Right renal cortex interstitium (tissue), 3 donors: ENCODE results near the gene ADCY4. TPM values are rescaled to one million over a fixed set of nuclear protein-coding genes. Genes with fewer than 3 reads are reported as not detected.

Source experiments
- DNase-seq, 3 donors: peaks; one replicate each; pipeline ENCODE4 v3.0.0-alpha.2; 2013; ENCODE audit warnings: low read depth in 3 of 3, low spot score in 2 of 3
- polyA plus RNA-seq, 3 donors: library from polyadenylated mRNA; unstranded; fragments of 120-200 nt; gene quantifications; one replicate each; pipeline ENCODE4 v1.2.1, GENCODE V29; 2013; ENCODE audit not compliant: insufficient read length in 3 of 3

ADCY4 gene
- polyA plus RNA-seq, 3 donors = 12.8 to 23.7 (median 17.2) TPM

GRCh38 chr14:24279301-24280186 lies 55.3 kb downstream of the ADCY4 start:
- no peak for DNase-seq

GRCh38 chr14:24278424-24278823 lies 56.4 kb downstream of the ADCY4 start:
- DNase-seq = no peak

- no peak for DNase-seq
These were observed 57.1 kb downstream of the ADCY4 start for GRCh38 chr14:24277606-24278321.

- DNase-seq = no peak
These were observed 57.8 kb downstream of the ADCY4 start for GRCh38 chr14:24277071-24277470.

- DNase-seq = no peak
These were observed 60.7 kb downstream of the ADCY4 start for GRCh38 chr14:24274101-24274543.

- no peak for DNase-seq
These were observed 61.4 kb downstream of the ADCY4 start for GRCh38 chr14:24273422-24273998.

- DNase-seq = no peak
These were observed 62.4 kb downstream of the ADCY4 start for GRCh38 chr14:24272467-24272866.

- no peak for DNase-seq
These were observed 63.0 kb downstream of the ADCY4 start for GRCh38 chr14:24271834-24272263.

- DNase-seq = peak; percentile 71 to 76 (median 74)
These were observed 63.6 kb downstream of the ADCY4 start, which contains the start of gene RABGGTA for GRCh38 chr14:24271134-24271833. TSS of gene RABGGTA (minus strand) at chr14:24271597. CDS start at chr14:24271115, 482 bp downstream.

GRCh38 chr14:24270537-24271133 lies 64.2 kb downstream of the ADCY4 start:
- no peak for DNase-seq

GRCh38 chr14:24269910-24270536 lies 64.8 kb downstream of the ADCY4 start:
- DNase-seq = no peak

- DNase-seq = no peak
These were observed 65.5 kb downstream of the ADCY4 start for GRCh38 chr14:24269368-24269767.

Other genes starting within 250 kb of the ADCY4 start
- gene PCK2, start 240.8 kb downstream of the ADCY4 start, polyA plus RNA-seq = 10 to 100 TPM; 25.5 to 32.6 (median 27.3) TPM
- 10 to 100 TPM; 75.4 to 83.3 (median 77.3) TPM for gene DCAF11, start 220.3 kb downstream of the ADCY4 start, polyA plus RNA-seq
- gene NRL, start 220.1 kb downstream of the ADCY4 start, polyA plus RNA-seq = 1 to 10 TPM; 1.8 to 3.7 (median 2.9) TPM
- gene FITM1, start 204.4 kb downstream of the ADCY4 start, polyA plus RNA-seq = under 1 TPM; 0.68 to 0.86 (median 0.79) TPM
- 100 to 1,000 TPM; 216 to 231 (median 224) TPM for gene PSME1, start 198.9 kb downstream of the ADCY4 start, polyA plus RNA-seq
- 10 to 100 TPM; 11.9 to 20.1 (median 15.3) TPM for gene EMC9, start 193.5 kb downstream of the ADCY4 start, polyA plus RNA-seq
- gene PSME2, start 188.5 kb downstream of the ADCY4 start, polyA plus RNA-seq = 100 to 1,000 TPM; 165 to 179 (median 171) TPM
- gene RNF31, start 187.6 kb downstream of the ADCY4 start, polyA plus RNA-seq = 10 to 100 TPM; 41.5 to 46.9 (median 43.4) TPM
- gene IRF9, start 173.8 kb downstream of the ADCY4 start, polyA plus RNA-seq = 10 to 100 TPM; 56.8 to 60.1 (median 57.5) TPM
- gene REC8, start 163.0 kb downstream of the ADCY4 start, polyA plus RNA-seq = 10 to 100 TPM; 47.5 to 51.6 (median 50.0) TPM
- gene IPO4, start 146.3 kb downstream of the ADCY4 start, polyA plus RNA-seq = 10 to 100 TPM; 31.4 to 35.6 (median 33.1) TPM
- 10 to 100 TPM; 36.9 to 40.9 (median 39.0) TPM for gene TM9SF1, start 139.6 kb downstream of the ADCY4 start, polyA plus RNA-seq
- gene TSSK4, start 129.4 kb downstream of the ADCY4 start, polyA plus RNA-seq = 1 to 10 TPM; 3.2 to 4.1 (median 4.0) TPM
- 10 to 100 TPM; 50.7 to 61.2 (median 55.7) TPM for gene CHMP4A, start 121.6 kb downstream of the ADCY4 start, polyA plus RNA-seq
- 10 to 100 TPM; 10.2 to 12.9 (median 12.5) TPM for gene MDP1, start 119.0 kb downstream of the ADCY4 start, polyA plus RNA-seq
- 100 to 1,000 TPM; 253 to 284 (median 266) TPM for gene NEDD8, start 102.7 kb downstream of the ADCY4 start, polyA plus RNA-seq
- gene GMPR2, start 102.1 kb downstream of the ADCY4 start, polyA plus RNA-seq = 100 to 1,000 TPM; 105 to 133 (median 125) TPM
- gene TINF2, start 92.4 kb downstream of the ADCY4 start, polyA plus RNA-seq = 10 to 100 TPM; 64.3 to 71.3 (median 67.3) TPM
- gene TGM1, start 71.9 kb downstream of the ADCY4 start, polyA plus RNA-seq = 1 to 10 TPM; 1.2 to 1.9 (median 1.2) TPM
- 10 to 100 TPM; 18.2 to 19.0 (median 18.5) TPM for gene RABGGTA, start 63.5 kb downstream of the ADCY4 start, polyA plus RNA-seq
- 10 to 100 TPM; 38.6 to 45.5 (median 42.6) TPM for gene DHRS1, start 35.3 kb downstream of the ADCY4 start, polyA plus RNA-seq
- gene NOP9, start 35.2 kb downstream of the ADCY4 start, polyA plus RNA-seq = 10 to 100 TPM; 26.2 to 26.6 (median 26.4) TPM
- gene CIDEB, start 27.1 kb downstream of the ADCY4 start, polyA plus RNA-seq = 10 to 100 TPM; 28.5 to 29.4 (median 28.9) TPM
- gene LTB4R2, start 24.9 kb downstream of the ADCY4 start, polyA plus RNA-seq = 1 to 10 TPM; 1.8 to 2.2 (median 1.9) TPM
- gene LTB4R, start 23.6 kb downstream of the ADCY4 start, polyA plus RNA-seq = 1 to 10 TPM; 2.4 to 2.9 (median 2.9) TPM
- gene RIPK3, start 4.9 kb upstream of the ADCY4 start, polyA plus RNA-seq = 1 to 10 TPM; 2.3 to 3.6 (median 3.1) TPM
- gene NFATC4, start 33.1 kb upstream of the ADCY4 start, polyA plus RNA-seq = 10 to 100 TPM; 45.0 to 50.5 (median 49.7) TPM
- gene NYNRIN, start 63.9 kb upstream of the ADCY4 start, polyA plus RNA-seq = 10 to 100 TPM; 40.3 to 47.7 (median 40.4) TPM
- gene CBLN3, start 94.6 kb upstream of the ADCY4 start, polyA plus RNA-seq = 1 to 10 TPM; 2.2 to 3.0 (median 2.6) TPM
- 10 to 100 TPM; 41.0 to 42.4 (median 41.1) TPM for gene KHNYN, start 94.9 kb upstream of the ADCY4 start, polyA plus RNA-seq
- 10 to 100 TPM; 49.7 to 54.8 (median 51.9) TPM for gene SDR39U1, start 107.7 kb upstream of the ADCY4 start, polyA plus RNA-seq
- under 1 TPM in 2 of 3 donors, not detected in 1; 0.26 to 0.38 TPM for gene CMA1, start 173.2 kb upstream of the ADCY4 start, polyA plus RNA-seq
- gene CTSG, start 241.2 kb upstream of the ADCY4 start, polyA plus RNA-seq = under 1 TPM; 0.18 to 0.93 (median 0.42) TPM